Common myeloid progenitor, CD34-positive (primary cell): ENCODE data around the gene WNT9A.
"Not testable (repeated sequence)": the region's sequence is repeated elsewhere in the genome, so short reads cannot be mapped to it uniquely, and the experiment has no call there.

Source experiments
- CTCF ChIA-PET: fragments of 350-600 bp; sonication (Branson Sonifier 250); formaldehyde crosslinking; loops from one replicate; lab custom pipeline; 2021; ENCODE audit warnings: antibody characterized with exemption; lab: Charles Lee
- POLR2A ChIA-PET: fragments of 350-600 bp; sonication (Branson Sonifier 250); formaldehyde crosslinking; loops from one replicate; lab custom pipeline; 2021; ENCODE audit warnings: antibody characterized with exemption; lab: Charles Lee
- DNase-seq, 3 donors: peaks; one replicate each; pipeline versions ENCODE4 v3.0.0 to v3.0.0-alpha.2; 2013
- H3K27ac ChIP-seq, 2 experiments: 1 replicate in 1 of 2; 2 replicates in 1 of 2; pipeline ENCODE4 v1.7.0; 2013; ENCODE audit warnings: inconsistent platforms in 2 of 2, low read length in 2 of 2, mild to moderate bottlenecking in 2 of 2, low read depth in 1 of 2, moderate library complexity in 1 of 2; ENCODE audit not compliant: severe bottlenecking in 2 of 2, insufficient read depth in 1 of 2, poor library complexity in 1 of 2
- H3K27me3 ChIP-seq, 5 experiments: replicated peaks in 2 of 5; 1 replicate in 3 of 5; 2 replicates in 2 of 5; pipeline versions ENCODE4 v1.6.1 to v1.7.0; 2013; ENCODE audit warnings: low read length in 4 of 5, mild to moderate bottlenecking in 2 of 5, moderate library complexity in 2 of 5, inconsistent platforms in 1 of 5; ENCODE audit not compliant: insufficient read depth in 5 of 5, control insufficient read depth in 4 of 5
- H3K36me3 ChIP-seq, 4 experiments: 1 replicate in 2 of 4; 2 replicates in 2 of 4; pipeline versions ENCODE4 v1.6.1 to v1.7.0; 2013; ENCODE audit warnings: low read length in 3 of 4, control low read depth in 1 of 4, mild to moderate bottlenecking in 1 of 4; ENCODE audit not compliant: control insufficient read depth in 4 of 4, insufficient read depth in 4 of 4
- H3K4me1 ChIP-seq, 4 experiments: 1 replicate in 3 of 4; 2 replicates in 1 of 4; pipeline versions ENCODE4 v1.6.1 to v1.7.1; 2013; ENCODE audit warnings: low read length in 3 of 4, mild to moderate bottlenecking in 3 of 4, control low read depth in 1 of 4, inconsistent platforms in 1 of 4, moderate library complexity in 1 of 4; ENCODE audit not compliant: control insufficient read depth in 4 of 4, insufficient read depth in 4 of 4; ENCODE audit errors: control extremely low read depth in 1 of 4
- H3K4me3 ChIP-seq, 7 experiments: 1 replicate in 4 of 7; 2 replicates in 3 of 7; pipeline versions ENCODE4 v1.5.1 to v1.7.0; 2013; ENCODE audit warnings: mild to moderate bottlenecking in 7 of 7, low read length in 6 of 7, moderate library complexity in 6 of 7, inconsistent platforms in 2 of 7, low read depth in 2 of 7, control low read depth in 1 of 7; ENCODE audit not compliant: insufficient read depth in 4 of 7, control insufficient read depth in 1 of 7; ENCODE audit errors: extremely low read depth in 1 of 7
- H3K9me3 ChIP-seq, 5 experiments: 1 replicate in 4 of 5; 2 replicates in 1 of 5; pipeline versions ENCODE4 v1.6.1 to v1.7.1; 2013; ENCODE audit warnings: low read length in 4 of 5, mild to moderate bottlenecking in 2 of 5, inconsistent platforms in 1 of 5, low read depth in 1 of 5, moderate library complexity in 1 of 5; ENCODE audit not compliant: control insufficient read depth in 4 of 5, insufficient read depth in 2 of 5; ENCODE audit errors: control extremely low read depth in 1 of 5
- WGBS: methylation state at CpG from one replicate; pipeline ENCODE4 v1.1.5; 2013; ENCODE audit not compliant: insufficient coverage; 5-methylcytosine and 5-hydroxymethylcytosine counted together

The WNT9A gene

DNA sequence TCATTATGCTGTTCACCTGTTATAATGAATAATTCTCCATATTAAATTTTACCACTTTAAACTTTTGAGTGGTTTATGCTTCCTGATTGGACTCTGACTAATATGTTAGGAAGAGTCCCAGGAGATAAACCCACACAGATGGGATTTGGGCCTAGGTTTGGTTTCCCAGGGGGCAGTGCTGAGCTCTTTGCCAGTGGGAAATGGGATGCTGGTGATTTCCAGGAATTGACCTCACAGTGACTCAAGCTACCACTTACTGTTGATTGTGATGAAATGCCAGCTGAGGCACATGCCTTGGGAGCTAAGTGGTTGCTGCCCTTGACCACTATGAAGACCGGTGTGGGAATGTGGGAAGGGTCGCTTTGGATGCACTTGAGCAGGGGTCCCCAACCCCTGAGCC lies 19.0 kb upstream of the WNT9A start:
- DNase-seq, H3K4me1 ChIP-seq, H3K4me3 ChIP-seq, H3K36me3 ChIP-seq, H3K9me3 ChIP-seq, H3K27me3 ChIP-seq, H3K27ac ChIP-seq, POLR2A ChIA-PET: not testable (repeated sequence)
- WGBS, result 100% methylated on average over 1 of the region's 2 CpGs
- CTCF ChIA-PET, result interaction anchor here (1.6 kb wide), 1 partner anchor 201 kb away, joined by 3 read pairs; no protein-coding TSS in a partner anchor

DNA sequence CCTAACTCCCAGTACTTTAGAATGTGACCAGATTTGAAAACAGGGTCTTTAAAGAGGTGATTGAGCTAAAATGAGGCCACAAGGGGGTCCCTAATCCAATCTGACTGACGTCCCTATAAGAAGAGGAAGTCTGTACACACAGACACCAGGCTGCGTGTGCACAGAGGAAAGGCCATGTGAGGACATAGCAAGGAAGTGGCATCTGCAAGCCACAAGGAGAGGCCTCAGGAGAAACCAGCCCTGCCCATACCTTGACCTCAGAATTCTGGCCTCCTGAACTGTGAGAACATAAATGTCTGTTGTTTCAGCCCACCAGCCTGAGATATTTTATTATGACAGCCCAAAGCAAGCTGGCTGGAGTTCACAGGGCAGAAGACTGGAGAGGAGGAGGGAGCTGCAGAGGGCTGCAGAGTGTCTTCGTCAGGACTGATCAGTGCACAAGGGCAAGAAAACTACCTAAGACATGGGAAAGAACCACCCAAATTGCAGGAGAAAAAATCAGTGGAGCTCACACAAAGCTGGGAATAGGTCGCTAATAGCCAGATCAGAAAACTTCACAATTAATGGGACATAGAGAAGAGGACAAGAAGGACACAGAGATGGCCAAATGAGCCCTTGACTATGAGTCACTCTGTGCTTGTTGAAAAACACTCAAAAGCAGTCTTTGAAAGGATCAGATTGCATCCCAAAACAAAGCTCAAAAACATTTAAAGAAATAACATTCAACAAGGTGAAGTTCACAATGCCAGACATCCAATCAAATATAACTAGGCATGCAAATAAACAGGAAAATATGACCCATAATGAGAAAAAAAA lies 14.1 kb upstream of the WNT9A start:
- H3K9me3 ChIP-seq, result peaks cover 0 to 4% (median 0%) of the 10 kb centered on the region in 5 experiments
- no peaks in the 10 kb centered on the region for H3K36me3 ChIP-seq
- H3K4me1 ChIP-seq, result peaks cover 5 to 17% (median 16%) of the 10 kb centered on the region in 4 experiments
- WGBS, result 40% methylated on average over 4 of the region's 4 CpGs
- CTCF ChIA-PET, result interaction anchor here (0.7 to 2.8 kb wide), 6 partner anchors 8 to 200 kb away, joined by 3 to 8 read pairs (median 4); no protein-coding TSS in a partner anchor
- POLR2A ChIA-PET, result interaction anchor here (0.7 kb wide), 1 partner anchor 13 kb away, joined by 3 read pairs; no protein-coding TSS in a partner anchor
- H3K4me3 ChIP-seq, result peak overlapping the region in 1 of 7 experiments; percentile 4
- H3K27ac ChIP-seq, result no peak overlapping the region
- H3K27me3 ChIP-seq, result no peaks in the 10 kb centered on the region
- DNase-seq, result peak; percentile 60 to 87 (median 81)

DNA sequence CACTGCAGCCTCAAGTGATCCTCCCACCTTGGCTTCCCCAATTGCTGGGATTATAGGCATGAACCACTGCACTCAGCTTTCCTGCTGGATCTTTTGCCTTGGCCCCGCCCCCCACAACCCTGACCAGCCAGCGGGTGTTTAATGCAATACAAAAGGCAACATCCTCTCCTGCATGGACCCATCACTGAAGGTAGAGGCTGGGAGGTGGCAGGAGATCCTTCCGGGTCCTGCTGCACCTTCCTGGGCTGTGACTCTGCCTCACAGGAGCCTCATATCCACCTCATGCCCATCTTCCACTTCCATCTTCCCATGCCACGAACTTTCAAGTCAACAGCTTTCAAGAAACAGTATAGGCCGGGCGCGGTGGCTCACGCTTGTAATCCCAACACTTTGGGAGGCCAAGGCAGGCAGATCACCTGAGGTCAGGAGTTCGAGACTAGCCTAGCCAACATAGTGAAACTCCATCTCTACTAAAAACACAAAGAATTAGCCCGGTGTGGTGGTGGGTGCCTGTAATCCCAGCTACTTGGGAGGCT lies 11.7 kb upstream of the WNT9A start:
- Histone ChIP-seq H3K27ac (no peak overlapping the region), H3K4me1 (peaks cover 5 to 17% (median 16%) of the 10 kb centered on the region in 4 experiments), H3K27me3 (peaks cover 0 to 7% (median 0%) of the 10 kb centered on the region in 5 experiments), H3K36me3 (no peaks in the 10 kb centered on the region), H3K4me3 (no peak overlapping the region), H3K9me3 (peaks cover 0 to 16% (median 6%) of the 10 kb centered on the region in 5 experiments)
- POLR2A ChIA-PET, result no interaction called here
- no peak for DNase-seq
- CTCF ChIA-PET, result interaction anchor here (1.1 kb wide), 1 partner anchor 10 kb away, joined by 4 read pairs; no protein-coding TSS in a partner anchor
- WGBS, result 92% methylated on average over 4 of the region's 10 CpGs

DNA sequence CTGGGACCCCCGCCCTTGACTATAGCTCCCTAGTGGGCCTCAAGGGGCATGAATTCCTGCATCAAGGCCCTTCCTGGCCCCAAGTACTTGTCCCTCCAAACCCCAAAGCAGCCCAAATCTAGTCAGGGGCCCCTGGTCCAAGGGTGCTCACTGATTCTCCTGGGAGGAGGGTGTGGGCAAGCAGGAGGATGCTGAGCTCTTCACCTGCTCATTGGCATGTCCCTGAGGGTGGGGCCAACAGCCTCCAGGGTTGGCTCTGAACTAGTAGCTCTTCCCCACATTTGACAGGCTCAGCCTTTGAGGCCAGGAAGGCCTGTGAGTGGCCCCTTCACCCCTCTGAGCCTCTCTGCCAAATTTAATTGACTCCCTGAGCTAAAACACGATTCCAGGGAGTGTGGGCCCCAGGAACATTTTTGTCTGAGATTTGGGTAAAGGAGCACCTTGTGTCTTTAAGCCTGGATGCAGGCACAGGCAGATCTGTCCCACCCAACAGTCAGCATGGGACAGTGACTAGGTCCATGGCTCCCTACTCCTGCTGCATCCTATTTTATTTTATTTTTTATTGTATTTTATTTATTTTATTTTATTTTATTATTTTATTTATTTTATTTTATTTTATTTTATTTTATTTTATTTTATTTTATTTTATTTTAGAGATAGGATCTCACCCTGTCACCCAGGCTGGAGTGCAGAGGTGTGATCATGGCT lies 11.0 kb upstream of the WNT9A start:
- H3K36me3 ChIP-seq, result no peaks in the 10 kb centered on the region
- peaks cover 5 to 17% (median 16%) of the 10 kb centered on the region in 4 experiments for H3K4me1 ChIP-seq
- CTCF ChIA-PET, result interaction anchor here (0.7 kb wide), 2 partner anchors 10 to 143 kb away, joined by 3 to 4 read pairs; no protein-coding TSS in a partner anchor
- peaks cover 0 to 10% (median 0%) of the 10 kb centered on the region in 5 experiments for H3K27me3 ChIP-seq
- DNase-seq, result no peak
- no peak overlapping the region for H3K27ac ChIP-seq
- WGBS, result 100% methylated on average over 1 of the region's 2 CpGs
- no peak overlapping the region for H3K4me3 ChIP-seq
- peaks cover 0 to 17% (median 6%) of the 10 kb centered on the region in 5 experiments for H3K9me3 ChIP-seq
- POLR2A ChIA-PET, result no interaction called here

DNA sequence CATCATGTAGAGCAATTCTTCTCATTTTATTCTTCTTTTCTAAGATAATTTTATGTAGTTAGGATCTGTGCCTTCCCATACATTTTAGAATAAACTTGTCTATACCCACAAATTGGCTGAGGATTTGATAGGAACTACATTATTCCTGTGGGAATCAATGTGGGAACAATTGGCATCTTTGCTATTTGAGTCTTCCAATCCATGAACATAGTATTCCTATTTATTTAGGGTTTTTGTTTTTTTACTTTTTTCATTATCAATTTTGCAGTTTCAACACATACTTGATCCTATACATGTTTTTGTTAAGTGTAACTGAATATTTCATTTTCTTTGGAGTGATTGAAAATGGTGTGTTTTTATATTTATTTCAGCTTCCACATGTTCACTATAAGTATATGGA lies 8.1 kb upstream of the WNT9A start:
- ChIA-PET CTCF (interaction anchor here (3.3 kb wide), 1 partner anchor 189 kb away, joined by 8 read pairs; no protein-coding TSS in a partner anchor), POLR2A (no interaction called here)
- DNase-seq, result no peak
- H3K27me3 ChIP-seq, result peaks cover 0 to 15% (median 2%) of the 10 kb centered on the region in 5 experiments
- no peak overlapping the region for H3K4me3 ChIP-seq
- H3K36me3 ChIP-seq, result no peaks in the 10 kb centered on the region
- H3K27ac ChIP-seq, result no peak overlapping the region
- H3K9me3 ChIP-seq, result peaks cover 0 to 17% (median 6%) of the 10 kb centered on the region in 5 experiments
- no peaks in the 10 kb centered on the region for H3K4me1 ChIP-seq

DNA sequence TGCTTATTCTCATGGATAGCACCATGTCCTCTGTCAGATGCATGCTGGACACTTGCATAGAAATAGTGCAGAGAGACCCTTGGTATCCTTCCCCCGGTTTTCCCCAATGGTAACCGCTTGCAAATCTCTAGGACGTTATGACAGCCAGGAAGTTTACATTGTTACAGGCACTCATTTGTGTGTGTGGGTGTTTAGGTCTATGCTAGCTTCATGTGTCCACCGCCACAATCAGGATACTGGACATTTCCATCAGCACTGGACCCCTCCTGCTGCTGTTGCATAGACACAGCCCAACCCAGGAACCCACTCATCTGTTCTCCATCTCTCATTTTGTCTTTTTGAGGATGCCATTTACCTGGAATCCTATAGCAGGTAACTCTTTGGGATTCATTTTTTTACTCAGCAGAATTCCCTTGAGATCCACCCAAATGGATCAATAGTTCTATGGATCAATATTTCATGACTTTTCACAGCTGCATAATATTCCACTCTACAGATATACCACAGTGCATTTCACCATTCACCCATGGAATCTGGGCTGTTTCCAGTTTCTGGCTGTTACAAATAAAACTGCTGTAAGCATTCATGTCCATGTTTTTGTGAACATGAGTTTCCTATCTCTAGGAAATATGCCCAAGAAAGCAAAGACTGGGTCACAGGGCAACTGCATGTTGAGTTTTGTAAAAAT lies 6.6 kb upstream of the WNT9A start:
- Histone ChIP-seq H3K36me3 (no peaks in the 10 kb centered on the region), H3K27me3 (peaks cover 0 to 22% (median 11%) of the 10 kb centered on the region in 5 experiments), H3K9me3 (peaks cover 0 to 17% (median 6%) of the 10 kb centered on the region in 5 experiments), H3K4me3 (no peak overlapping the region), H3K27ac (no peak overlapping the region), H3K4me1 (no peaks in the 10 kb centered on the region)
- DNase-seq, result no peak
- 30% methylated on average over 3 of the region's 4 CpGs for WGBS
- ChIA-PET CTCF (interaction anchor here (1.1 to 3.3 kb wide), 4 partner anchors 50 to 196 kb away, joined by 3 to 8 read pairs (median 6); no protein-coding TSS in a partner anchor), POLR2A (no interaction called here)
